ENCODE data around the gene RTL1. TPM values are rescaled to one million over a fixed set of nuclear protein-coding genes. Genes with fewer than 3 reads are reported as not detected.

RTL1 gene
- polyA plus RNA-seq (2013) = 0.01 TPM

GRCh38 chr14:100903672-100904185, at the start of gene RTL1:
Gene RTL1 (minus strand): TSS chr14:100903722. CDS start chr14:100884788, 18,934 bp downstream.
- no peak within 1 kb of the TSS for H3K27ac ChIP-seq (ENCODE audit: insufficient read depth in 1 of 2, low read depth in 1 of 2, low read length in 2 of 2, poor library complexity in 1 of 2, severe bottlenecking in 2 of 2)
- no peak within 1 kb of the TSS for H3K4me3 ChIP-seq (ENCODE audit: control insufficient read depth in 1 of 7, extremely low read depth in 1 of 7, insufficient read depth in 4 of 7, low read depth in 2 of 7, low read length in 6 of 7)
- 89% methylated on average over 8 of the region's 12 CpGs for WGBS (ENCODE audit: insufficient coverage)
- peaks cover 0 to 37% (median 29%) of the 10 kb centered on the region in 4 experiments for H3K4me1 ChIP-seq (ENCODE audit: control extremely low read depth in 1 of 4, control insufficient read depth in 4 of 4, insufficient read depth in 4 of 4, low read length in 3 of 4)
- ChIA-PET CTCF (no interaction called here), POLR2A (no interaction called here)
- H3K36me3 ChIP-seq (ENCODE audit: control insufficient read depth in 4 of 4, insufficient read depth in 4 of 4, low read length in 3 of 4) = no peaks in the 10 kb centered on the region
- DNase-seq = no peak
- peaks cover 0 to 11% (median 0%) of the 10 kb centered on the region in 5 experiments for H3K27me3 ChIP-seq (replicated peaks in 2 of 5; ENCODE audit: control insufficient read depth in 4 of 5, insufficient read depth in 5 of 5, low read length in 4 of 5)
- H3K9me3 ChIP-seq (ENCODE audit: control extremely low read depth in 1 of 5, control insufficient read depth in 4 of 5, insufficient read depth in 2 of 5, low read depth in 1 of 5, low read length in 4 of 5) = no peaks in the 10 kb centered on the region

DNA sequence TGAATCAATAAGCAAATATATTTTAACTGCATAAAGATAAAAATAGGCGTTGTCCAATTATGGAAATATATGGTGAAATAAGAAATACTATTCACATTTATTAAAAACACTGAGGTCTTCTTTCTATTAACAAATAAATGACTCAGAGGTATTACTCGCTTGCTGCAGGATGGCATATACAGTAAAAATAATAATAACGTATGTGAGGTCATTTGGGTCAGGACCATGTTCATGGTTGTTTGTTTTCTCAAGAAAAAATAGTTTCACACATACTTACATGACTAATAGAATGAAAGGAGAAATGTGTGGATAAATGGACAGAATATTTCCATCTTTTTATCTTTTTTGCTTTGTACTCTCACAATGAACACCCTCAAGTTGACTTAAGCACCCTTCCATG, 46.5 kb upstream of the RTL1 start:
- DNase-seq = no peak
- CTCF ChIA-PET = no interaction called here
- H3K4me1 ChIP-seq (ENCODE audit: control extremely low read depth in 1 of 4, control insufficient read depth in 4 of 4, insufficient read depth in 4 of 4, low read length in 3 of 4) = no peaks in the 10 kb centered on the region
- no peaks in the 10 kb centered on the region for H3K27me3 ChIP-seq (replicated peaks in 2 of 5; ENCODE audit: control insufficient read depth in 4 of 5, insufficient read depth in 5 of 5, low read length in 4 of 5)
- no CpG with 5 or more reads among the region's 3 CpGs for WGBS (ENCODE audit: insufficient coverage)
- no peak overlapping the region for H3K4me3 ChIP-seq (ENCODE audit: control insufficient read depth in 1 of 7, extremely low read depth in 1 of 7, insufficient read depth in 4 of 7, low read depth in 2 of 7, low read length in 6 of 7)
- no peaks in the 10 kb centered on the region for H3K36me3 ChIP-seq (ENCODE audit: control insufficient read depth in 4 of 4, insufficient read depth in 4 of 4, low read length in 3 of 4)
- no peak overlapping the region for H3K27ac ChIP-seq (ENCODE audit: insufficient read depth in 1 of 2, low read depth in 1 of 2, low read length in 2 of 2, poor library complexity in 1 of 2, severe bottlenecking in 2 of 2)
- POLR2A ChIA-PET = no interaction called here
- no peaks in the 10 kb centered on the region for H3K9me3 ChIP-seq (ENCODE audit: control extremely low read depth in 1 of 5, control insufficient read depth in 4 of 5, insufficient read depth in 2 of 5, low read depth in 1 of 5, low read length in 4 of 5)

- Histone ChIP-seq H3K4me3 (ENCODE audit: control insufficient read depth in 1 of 7, extremely low read depth in 1 of 7, insufficient read depth in 4 of 7, low read depth in 2 of 7, low read length in 6 of 7) (no peak overlapping the region), H3K36me3 (ENCODE audit: control insufficient read depth in 4 of 4, insufficient read depth in 4 of 4, low read length in 3 of 4) (no peaks in the 10 kb centered on the region), H3K27ac (ENCODE audit: insufficient read depth in 1 of 2, low read depth in 1 of 2, low read length in 2 of 2, poor library complexity in 1 of 2, severe bottlenecking in 2 of 2) (no peak overlapping the region), H3K9me3 (ENCODE audit: control extremely low read depth in 1 of 5, control insufficient read depth in 4 of 5, insufficient read depth in 2 of 5, low read depth in 1 of 5, low read length in 4 of 5) (no peaks in the 10 kb centered on the region), H3K27me3 (replicated peaks in 2 of 5; ENCODE audit: control insufficient read depth in 4 of 5, insufficient read depth in 5 of 5, low read length in 4 of 5) (no peaks in the 10 kb centered on the region), H3K4me1 (ENCODE audit: control extremely low read depth in 1 of 4, control insufficient read depth in 4 of 4, insufficient read depth in 4 of 4, low read length in 3 of 4) (no peaks in the 10 kb centered on the region)
- WGBS (ENCODE audit: insufficient coverage) = 63% methylated on average over 1 of the region's 2 CpGs
- DNase-seq = peak in 2 of 3 donors; percentile 2 to 16
- ChIA-PET POLR2A (no interaction called here), CTCF (no interaction called here)
Observed at GRCh38 chr14:100944052-100944451, 40.5 kb upstream of the RTL1 start.

DNA sequence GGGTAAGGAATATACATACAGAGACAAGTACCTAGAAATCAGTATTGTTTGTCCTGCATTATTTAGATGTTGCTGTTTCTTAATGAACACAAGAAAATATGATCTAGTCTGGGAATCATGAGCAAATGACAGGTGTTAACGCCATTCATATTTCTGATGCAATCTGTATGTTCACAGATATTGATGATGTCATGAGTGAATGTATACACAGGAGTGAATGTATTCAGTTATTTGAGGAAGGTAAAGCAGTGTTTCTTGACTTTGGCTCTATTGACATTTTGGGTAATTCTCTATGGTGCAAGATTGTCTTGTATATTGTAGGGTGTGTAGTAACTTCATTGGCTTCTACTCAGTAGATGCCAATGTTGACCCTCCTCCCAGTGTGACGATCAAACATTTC, 26.7 kb upstream of the RTL1 start:
- Histone ChIP-seq H3K9me3 (ENCODE audit: control extremely low read depth in 1 of 5, control insufficient read depth in 4 of 5, insufficient read depth in 2 of 5, low read depth in 1 of 5, low read length in 4 of 5) (peaks cover 0 to 3% (median 0%) of the 10 kb centered on the region in 5 experiments), H3K27ac (ENCODE audit: insufficient read depth in 1 of 2, low read depth in 1 of 2, low read length in 2 of 2, poor library complexity in 1 of 2, severe bottlenecking in 2 of 2) (no peak overlapping the region), H3K27me3 (replicated peaks in 2 of 5; ENCODE audit: control insufficient read depth in 4 of 5, insufficient read depth in 5 of 5, low read length in 4 of 5) (no peaks in the 10 kb centered on the region), H3K4me1 (ENCODE audit: control extremely low read depth in 1 of 4, control insufficient read depth in 4 of 4, insufficient read depth in 4 of 4, low read length in 3 of 4) (no peaks in the 10 kb centered on the region), H3K36me3 (ENCODE audit: control insufficient read depth in 4 of 4, insufficient read depth in 4 of 4, low read length in 3 of 4) (no peaks in the 10 kb centered on the region), H3K4me3 (ENCODE audit: control insufficient read depth in 1 of 7, extremely low read depth in 1 of 7, insufficient read depth in 4 of 7, low read depth in 2 of 7, low read length in 6 of 7) (no peak overlapping the region)
- ChIA-PET POLR2A (no interaction called here), CTCF (no interaction called here)
- 100% methylated on average over 2 of the region's 2 CpGs for WGBS (ENCODE audit: insufficient coverage)
- no peak for DNase-seq

DNA sequence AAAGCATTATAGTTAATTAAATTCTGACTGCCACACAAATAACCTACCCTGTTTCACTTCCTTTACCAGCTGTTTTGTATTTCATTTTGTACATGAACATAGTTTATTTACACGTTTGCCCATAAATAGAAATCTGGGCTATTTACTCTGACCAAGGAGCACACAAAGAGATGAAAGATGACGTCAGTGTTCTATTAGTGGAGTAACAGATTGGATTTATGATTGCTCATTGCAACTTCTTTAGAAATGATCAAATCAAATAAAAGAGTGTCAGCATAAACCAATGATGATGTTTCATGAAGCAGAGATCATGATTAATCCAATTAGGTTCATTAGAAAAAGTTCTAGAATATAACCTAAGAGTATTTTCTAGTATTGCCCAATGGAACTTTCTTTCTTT, 12.0 kb upstream of the RTL1 start:
- H3K9me3 ChIP-seq (ENCODE audit: control extremely low read depth in 1 of 5, control insufficient read depth in 4 of 5, insufficient read depth in 2 of 5, low read depth in 1 of 5, low read length in 4 of 5) = peaks cover 0 to 5% (median 0%) of the 10 kb centered on the region in 5 experiments
- no peak for DNase-seq
- peaks cover 0 to 3% (median 1%) of the 10 kb centered on the region in 4 experiments for H3K36me3 ChIP-seq (ENCODE audit: control insufficient read depth in 4 of 4, insufficient read depth in 4 of 4, low read length in 3 of 4)
- no peaks in the 10 kb centered on the region for H3K27me3 ChIP-seq (replicated peaks in 2 of 5; ENCODE audit: control insufficient read depth in 4 of 5, insufficient read depth in 5 of 5, low read length in 4 of 5)
- ChIA-PET CTCF (interaction anchor here (0.9 kb wide), 1 partner anchor 9 kb away, joined by 3 read pairs; no protein-coding TSS in a partner anchor), POLR2A (no interaction called here)
- no CpG with 5 or more reads among the region's 2 CpGs for WGBS (ENCODE audit: insufficient coverage)
- H3K4me1 ChIP-seq (ENCODE audit: control extremely low read depth in 1 of 4, control insufficient read depth in 4 of 4, insufficient read depth in 4 of 4, low read length in 3 of 4) = no peaks in the 10 kb centered on the region
- no peak overlapping the region for H3K4me3 ChIP-seq (ENCODE audit: control insufficient read depth in 1 of 7, extremely low read depth in 1 of 7, insufficient read depth in 4 of 7, low read depth in 2 of 7, low read length in 6 of 7)
- no peak overlapping the region for H3K27ac ChIP-seq (ENCODE audit: insufficient read depth in 1 of 2, low read depth in 1 of 2, low read length in 2 of 2, poor library complexity in 1 of 2, severe bottlenecking in 2 of 2)

GRCh38 chr14:100914597-100915021, 11.1 kb upstream of the RTL1 start:
- DNase-seq = no peak
- Histone ChIP-seq H3K4me1 (ENCODE audit: control extremely low read depth in 1 of 4, control insufficient read depth in 4 of 4, insufficient read depth in 4 of 4, low read length in 3 of 4) (no peaks in the 10 kb centered on the region), H3K36me3 (ENCODE audit: control insufficient read depth in 4 of 4, insufficient read depth in 4 of 4, low read length in 3 of 4) (peaks cover 0 to 3% (median 1%) of the 10 kb centered on the region in 4 experiments), H3K27ac (ENCODE audit: insufficient read depth in 1 of 2, low read depth in 1 of 2, low read length in 2 of 2, poor library complexity in 1 of 2, severe bottlenecking in 2 of 2) (no peak overlapping the region), H3K4me3 (ENCODE audit: control insufficient read depth in 1 of 7, extremely low read depth in 1 of 7, insufficient read depth in 4 of 7, low read depth in 2 of 7, low read length in 6 of 7) (no peak overlapping the region), H3K27me3 (replicated peaks in 2 of 5; ENCODE audit: control insufficient read depth in 4 of 5, insufficient read depth in 5 of 5, low read length in 4 of 5) (no peaks in the 10 kb centered on the region), H3K9me3 (ENCODE audit: control extremely low read depth in 1 of 5, control insufficient read depth in 4 of 5, insufficient read depth in 2 of 5, low read depth in 1 of 5, low read length in 4 of 5) (peaks cover 0 to 5% (median 0%) of the 10 kb centered on the region in 5 experiments)
- CTCF ChIA-PET = no interaction called here
- 95% methylated on average over 3 of the region's 3 CpGs for whole genome bisulfite sequencing (ENCODE audit: insufficient coverage)
- POLR2A ChIA-PET = no interaction called here

DNA sequence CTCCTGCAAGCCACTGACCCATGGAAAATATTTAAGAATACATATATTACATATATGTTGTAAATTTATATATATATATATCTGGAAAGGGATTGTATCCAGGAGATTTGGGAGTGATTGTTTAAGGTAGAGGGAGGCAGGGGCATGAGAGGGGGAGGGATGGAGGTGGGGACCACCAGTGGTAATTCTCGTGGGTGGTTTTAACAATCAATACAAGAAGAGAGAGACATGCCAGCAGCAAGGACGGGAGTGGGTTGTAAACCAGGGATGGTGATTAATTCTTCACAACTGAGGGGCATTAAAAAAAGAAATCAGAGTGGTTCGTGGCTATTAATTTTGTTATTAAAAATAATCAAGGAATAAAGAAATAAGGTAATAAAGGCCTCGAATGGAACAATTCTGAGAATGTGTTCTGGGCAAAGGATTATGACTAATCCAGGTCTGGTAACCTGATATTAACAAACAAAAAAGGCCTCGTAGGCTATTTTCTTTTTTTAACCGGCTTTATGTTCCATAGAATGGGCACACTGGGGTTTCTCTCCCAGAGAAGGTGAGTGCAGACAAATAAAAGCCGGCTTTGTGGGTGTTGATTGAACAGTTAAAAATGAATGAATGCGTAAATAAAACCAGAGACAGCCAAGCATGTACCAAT, 8.3 kb upstream of the RTL1 start:
- H3K9me3 ChIP-seq (ENCODE audit: control extremely low read depth in 1 of 5, control insufficient read depth in 4 of 5, insufficient read depth in 2 of 5, low read depth in 1 of 5, low read length in 4 of 5) = peaks cover 0 to 5% (median 0%) of the 10 kb centered on the region in 5 experiments
- no peak overlapping the region for H3K4me3 ChIP-seq (ENCODE audit: control insufficient read depth in 1 of 7, extremely low read depth in 1 of 7, insufficient read depth in 4 of 7, low read depth in 2 of 7, low read length in 6 of 7)
- ChIA-PET CTCF (no interaction called here), POLR2A (no interaction called here)
- WGBS (ENCODE audit: insufficient coverage) = 90% methylated on average over 6 of the region's 8 CpGs
- DNase-seq = no peak
- no peaks in the 10 kb centered on the region for H3K27me3 ChIP-seq (replicated peaks in 2 of 5; ENCODE audit: control insufficient read depth in 4 of 5, insufficient read depth in 5 of 5, low read length in 4 of 5)
- peaks cover 0 to 3% (median 1%) of the 10 kb centered on the region in 4 experiments for H3K36me3 ChIP-seq (ENCODE audit: control insufficient read depth in 4 of 4, insufficient read depth in 4 of 4, low read length in 3 of 4)
- H3K27ac ChIP-seq (ENCODE audit: insufficient read depth in 1 of 2, low read depth in 1 of 2, low read length in 2 of 2, poor library complexity in 1 of 2, severe bottlenecking in 2 of 2) = no peak overlapping the region
- no peaks in the 10 kb centered on the region for H3K4me1 ChIP-seq (ENCODE audit: control extremely low read depth in 1 of 4, control insufficient read depth in 4 of 4, insufficient read depth in 4 of 4, low read length in 3 of 4)

Data from common myeloid progenitor, CD34-positive (primary cell).